IMR-90 (cell line): ENCODE measurements around the gene TLCD1. TPM values are rescaled to one million over a fixed set of nuclear protein-coding genes. Genes with fewer than 3 reads are reported as not detected.
A peak's percentile ranks its signal among the peaks of the same experiment; 100 is the strongest.

ENCODE experiments used
- ATAC-seq: fragments of 200-7000 bp; cut with Tn5 transposase; 2 replicates; pipeline ENCODE4 v1.9.1; 2020; ENCODE audit warnings: low read depth, mild to moderate bottlenecking, moderate library complexity
- BruUV-seq: library from RNA; stranded (reverse); fragments of 400-500 nt; replicated peaks from 2 replicates; lab custom pipeline; 2021; lab: Mats Ljungman, UMichigan
- CTCF ChIA-PET: fragments of 300-600 bp; formaldehyde crosslinking; extraction: SDS; loops from one replicate; lab custom pipeline; 2021; ENCODE audit warnings: antibody characterized with exemption; lab: Yijun Ruan, JAX
- POLR2A ChIA-PET: fragments of 300-600 bp; sonication (Branson Sonifier 250); formaldehyde crosslinking; loops from one replicate; lab custom pipeline; 2022; ENCODE audit warnings: antibody characterized with exemption; ENCODE audit not compliant: unreplicated experiment; lab: Charles Lee
- DNase-seq: peaks from one replicate; pipeline ENCODE4 v3.0.0; 2013
- H2AFZ ChIP-seq: replicated peaks from 2 replicates; pipeline ENCODE3; 2013; ENCODE audit warnings: low read length, mild to moderate bottlenecking; ENCODE audit not compliant: poor library complexity
- H2AK5ac ChIP-seq: 2 replicates; pipeline ENCODE4 v1.6.1; 2013; ENCODE audit warnings: low read depth, low read length, inconsistent platforms
- H2AK9ac ChIP-seq: replicated peaks from 2 replicates; pipeline ENCODE3; 2013; ENCODE audit warnings: mild to moderate bottlenecking, low read depth, low read length, moderate library complexity; ENCODE audit not compliant: poor library complexity
- H2BK120ac ChIP-seq: 2 replicates; pipeline ENCODE4 v1.6.1; 2013; ENCODE audit warnings: low read depth, low read length, inconsistent platforms
- H2BK15ac ChIP-seq: 3 replicates; pipeline ENCODE4 v1.6.1; 2013; ENCODE audit warnings: low read depth, low read length, inconsistent platforms
- H2BK20ac ChIP-seq: 2 replicates; pipeline ENCODE4 v1.6.1; 2013; ENCODE audit warnings: low read depth, mild to moderate bottlenecking, inconsistent platforms, low read length, moderate library complexity
- H2BK5ac ChIP-seq: 2 replicates; pipeline ENCODE4 v1.6.1; 2013; ENCODE audit warnings: mild to moderate bottlenecking, low read depth, low read length, inconsistent platforms; ENCODE audit not compliant: poor library complexity, severe bottlenecking
- H3K14ac ChIP-seq: replicated peaks from 2 replicates; pipeline ENCODE4 v1.6.1; 2013; ENCODE audit warnings: low read depth, low read length, inconsistent platforms
- H3K18ac ChIP-seq: 2 replicates; pipeline ENCODE4 v1.6.1; 2013; ENCODE audit warnings: low read depth, low read length, control low read depth
- H3K23ac ChIP-seq: 2 replicates; pipeline ENCODE4 v1.6.1; 2013; ENCODE audit warnings: low read depth, low read length, inconsistent platforms
- H3K27ac ChIP-seq: 2 replicates; pipeline ENCODE4 v1.5.1; 2013; ENCODE audit warnings: mild to moderate bottlenecking, control low read depth, low read length; ENCODE audit not compliant: insufficient read depth
- H3K27me3 ChIP-seq: 2 replicates; pipeline ENCODE4 v1.6.1; 2013; ENCODE audit warnings: low read length; ENCODE audit not compliant: control insufficient read depth, insufficient read depth
- H3K36me3 ChIP-seq: 2 replicates; pipeline ENCODE4 v1.6.1; 2013; ENCODE audit warnings: low read length, mixed read lengths; ENCODE audit not compliant: control insufficient read depth, insufficient read depth
- H3K4ac ChIP-seq: 2 replicates; pipeline ENCODE4 v1.6.1; 2013; ENCODE audit warnings: low read depth, low read length, inconsistent platforms
- H3K4me1 ChIP-seq: 2 replicates; pipeline ENCODE4 v1.6.1; 2013; ENCODE audit warnings: low read length, mixed read lengths; ENCODE audit not compliant: control insufficient read depth, insufficient read depth
- H3K4me2 ChIP-seq: 2 replicates; pipeline ENCODE4 v1.6.1; 2013; ENCODE audit warnings: low read depth, mild to moderate bottlenecking, control low read depth, low read length, moderate library complexity
- H3K4me3 ChIP-seq: 2 replicates; pipeline ENCODE4 v1.5.1; 2013; ENCODE audit warnings: low read depth, mild to moderate bottlenecking, control low read depth, low read length, moderate library complexity; ENCODE audit not compliant: insufficient read depth
- H3K56ac ChIP-seq: 2 replicates; pipeline ENCODE4 v1.6.1; 2013; ENCODE audit warnings: low read length, inconsistent platforms; ENCODE audit not compliant: insufficient read depth; ENCODE audit errors: extremely low read depth
- H3K79me1 ChIP-seq, 2 experiments: 2 replicates each; pipeline ENCODE4 v1.6.1; 2013; ENCODE audit warnings: low read length in 2 of 2, inconsistent platforms in 1 of 2, low read depth in 1 of 2
- H3K9ac ChIP-seq: 2 replicates; pipeline ENCODE4 v1.6.1; 2013; ENCODE audit warnings: low read depth, low read length, control low read depth
- H3K9me1 ChIP-seq: 2 replicates; pipeline ENCODE4 v1.6.1; 2013; ENCODE audit warnings: low read length, inconsistent platforms; ENCODE audit not compliant: insufficient read depth
- H3K9me3 ChIP-seq: 2 replicates; pipeline ENCODE4 v1.6.1; 2013; ENCODE audit warnings: low read length; ENCODE audit not compliant: control insufficient read depth, insufficient read depth
- H4K20me1 ChIP-seq: 2 replicates; pipeline ENCODE4 v1.6.1; 2013; ENCODE audit warnings: low read length, inconsistent platforms; ENCODE audit not compliant: insufficient read depth
- H4K5ac ChIP-seq: 2 replicates; pipeline ENCODE4 v1.6.1; 2013; ENCODE audit warnings: mild to moderate bottlenecking, low read depth, low read length, control low read depth
- H4K8ac ChIP-seq, 2 experiments: 2 replicates each; pipeline ENCODE4 v1.6.1; 2013; ENCODE audit warnings: low read depth in 2 of 2, low read length in 2 of 2, control low read depth in 1 of 2, inconsistent platforms in 1 of 2
- H4K91ac ChIP-seq: 2 replicates; pipeline ENCODE4 v1.6.1; 2013; ENCODE audit warnings: low read depth, low read length, inconsistent platforms; ENCODE audit not compliant: insufficient read depth
- CEBPB ChIP-seq: IDR thresholded peaks from 2 replicates; pipeline ENCODE4 v1.6.1; 2012; ENCODE audit warnings: low read depth, low read length, improper control_type of control experiment
- CHD1 ChIP-seq: IDR thresholded peaks from 2 replicates; pipeline ENCODE4 v1.6.1; 2012; ENCODE audit warnings: low read depth, low read length, improper control_type of control experiment
- FOS ChIP-seq: fragments of 150-350 bp; IDR thresholded peaks from 2 replicates; pipeline ENCODE4 v1.6.1; 2016; ENCODE audit warnings: low read depth, low read length
- MAFK ChIP-seq: IDR thresholded peaks from 2 replicates; pipeline ENCODE4 v1.6.1; 2012; ENCODE audit warnings: low read depth, low read length, improper control_type of control experiment
- MAZ ChIP-seq: IDR thresholded peaks from 2 replicates; pipeline ENCODE4 v1.6.1; 2012; ENCODE audit warnings: low read depth, mild to moderate bottlenecking, low read length, improper control_type of control experiment, moderate library complexity, borderline replicate concordance
- MXI1 ChIP-seq: IDR thresholded peaks from 2 replicates; pipeline ENCODE4 v1.6.1; 2012; ENCODE audit warnings: low read depth, mild to moderate bottlenecking, low read length, moderate library complexity, borderline replicate concordance
- NFE2L2 ChIP-seq: fragments of 150-350 bp; IDR thresholded peaks from 2 replicates; pipeline ENCODE4 v1.6.1; 2016; ENCODE audit warnings: low read depth, mild to moderate bottlenecking, low read length
- RAD21 ChIP-seq: IDR thresholded peaks from 2 replicates; pipeline ENCODE4 v1.6.1; 2012; ENCODE audit warnings: low read length, improper control_type of control experiment
- RFX5 ChIP-seq: IDR thresholded peaks from 2 replicates; pipeline ENCODE4 v1.8.0; 2012; ENCODE audit warnings: low read depth, mild to moderate bottlenecking, low read length, moderate library complexity
- SMC3 ChIP-seq: fragments of 150-350 bp; IDR thresholded peaks from 2 replicates; pipeline ENCODE4 v1.6.1; 2016; ENCODE audit warnings: low read depth, mild to moderate bottlenecking, antibody characterized with exemption, low read length, moderate library complexity
- WGBS, 2 experiments: methylation state at CpG; one replicate each; pipeline versions ENCODE4 v1.1.5 to v1.1.7; 2013; ENCODE audit warnings: missing lambda C conversion rate in 2 of 2; ENCODE audit not compliant: insufficient read length in 1 of 2; ENCODE audit errors: extremely low coverage in 2 of 2; 5-methylcytosine and 5-hydroxymethylcytosine counted together
- dilution Hi-C: fragments of 300-500 bp; cut with HindIII; formaldehyde crosslinking; loops from one replicate; pipeline ENCODE4 v1.14.3; 2018; ENCODE audit warnings: low sequenced_read_pairs; ENCODE audit not compliant: unreplicated experiment
- in situ Hi-C: fragments of 300-500 bp; cut with MboI; formaldehyde crosslinking; loops from 3 replicates; pipeline ENCODE4 v1.14.3; 2019; ENCODE audit warnings: low sequenced_read_pairs, inconsistent platforms, mixed read lengths
- intact Hi-C: fragments of 100-400 bp; cut with micrococcal nuclease; formaldehyde crosslinking; loops from 2 replicates; pipeline ENCODE4 v1.10.0; 2022
- polyA plus RNA-seq, 3 experiments: library from polyadenylated mRNA; depleted of rRNA; stranded (reverse); fragments of >200 nt; gene quantifications; 2 replicates each; pipeline ENCODE4 v1.2.3, GENCODE V29; 2012; ENCODE audit warnings: low replicate concordance in 1 of 3
- total RNA-seq: library from RNA; depleted of rRNA; stranded (reverse); fragments of >200 nt; gene quantifications from 2 replicates; pipeline ENCODE4 v1.2.3, GENCODE V29; 2012
- TF ChIP-seq, protein P1 (sequence below): fragments of 150-350 bp; IDR thresholded peaks from 2 replicates; pipeline ENCODE4 v1.6.1; 2016; ENCODE audit warnings: low read depth, mild to moderate bottlenecking, low read length, moderate library complexity, borderline replicate concordance

Gene TLCD1
- total and polyA plus RNA-seq, 2 of the 4 experiments (the other 2 are of a cell fraction), result 3.6 to 9.3 TPM

DNA sequence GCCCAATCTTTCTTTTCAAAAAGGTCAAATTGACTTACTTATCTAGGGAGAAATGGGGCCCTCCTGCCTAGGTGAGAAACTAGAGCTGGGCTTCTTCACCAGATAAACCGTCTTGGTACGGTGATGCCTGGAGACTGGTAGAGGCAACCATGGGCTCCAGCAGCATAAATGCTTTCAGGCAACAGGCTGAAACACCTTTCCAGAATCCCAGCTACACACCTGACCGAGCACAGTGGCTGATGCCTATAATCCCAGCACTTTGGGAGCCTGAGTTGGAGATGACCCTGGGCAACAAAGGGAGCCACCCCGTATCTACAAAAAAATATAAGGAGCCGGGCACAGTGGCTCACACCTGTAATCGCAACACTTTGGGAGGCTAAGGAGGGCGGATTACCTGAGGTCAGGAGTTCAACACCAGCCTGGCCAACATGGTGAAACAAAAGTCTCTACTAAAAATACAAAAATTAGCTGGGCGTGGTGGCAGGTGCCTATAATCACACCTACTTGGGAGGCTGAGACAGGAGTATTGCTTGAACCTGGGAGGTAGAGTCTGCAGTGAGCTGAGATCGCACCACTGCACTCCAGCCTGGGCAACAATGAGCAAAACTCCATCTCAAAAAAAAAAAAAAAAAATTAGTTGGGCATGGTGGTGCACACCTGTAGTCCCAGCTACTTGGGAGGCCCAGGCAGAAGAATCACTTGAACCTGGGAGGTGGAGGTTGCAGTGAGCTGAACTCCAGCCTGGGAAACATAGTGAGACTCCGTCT is 25.8 kb upstream of the TLCD1 start (continued):
- no peak for TF ChIP-seq NFE2L2

DNA sequence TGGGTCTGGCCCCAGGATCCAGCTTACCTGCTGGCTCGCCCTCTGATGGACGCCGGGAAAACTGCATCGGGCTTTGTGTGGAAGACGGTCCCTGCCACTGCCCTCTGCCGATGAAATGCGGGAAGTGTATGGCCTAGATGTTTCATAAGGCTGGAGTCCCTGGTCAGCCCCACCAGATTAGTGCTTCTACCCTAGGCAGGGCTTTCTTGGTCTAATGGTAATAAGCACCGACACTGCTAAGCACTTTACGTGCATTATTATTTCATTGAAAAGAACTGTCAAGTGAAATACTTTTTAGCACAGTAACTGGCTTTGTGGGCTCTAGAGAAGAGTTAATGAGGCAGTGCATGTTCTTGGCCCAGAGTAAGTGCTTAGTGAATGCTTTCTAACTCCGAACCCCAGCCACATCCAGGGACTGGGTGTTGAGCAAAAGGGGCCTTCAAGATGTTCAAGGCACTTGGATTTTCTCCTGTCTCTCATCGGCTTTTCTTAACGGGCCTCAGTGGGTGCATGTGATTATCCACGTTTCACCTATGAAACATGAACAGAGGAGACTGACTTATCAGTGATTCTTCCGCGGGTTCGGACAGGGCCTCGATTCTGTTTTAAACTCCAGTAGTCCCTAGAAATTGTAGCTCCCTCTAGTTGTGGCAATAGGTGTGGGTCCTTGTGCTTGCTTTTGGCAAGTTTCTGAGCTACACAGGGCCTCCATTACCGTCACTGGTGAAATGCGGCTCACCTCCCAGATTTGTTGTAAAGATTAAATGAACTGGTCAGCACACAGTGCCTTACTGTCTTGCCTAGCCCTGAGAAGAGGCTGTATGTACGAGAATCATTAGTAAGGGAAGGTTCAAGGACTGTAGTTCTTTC is 24.4 kb upstream of the TLCD1 start:
- ATAC-seq (peak; percentile 84), DNase-seq (peak; percentile 90)
- no peak overlapping the region for H3K23ac ChIP-seq
- H3K4me1 ChIP-seq, result peaks cover 13% of the 10 kb centered on the region
- no peak overlapping the region for H2BK15ac ChIP-seq
- no peak overlapping the region for H3K18ac ChIP-seq
- no peak overlapping the region for H2BK120ac ChIP-seq
- 92% methylated on average over 2 of the region's 20 CpGs; no CpG with 5 or more reads in 1 of the 2 experiments for WGBS, 2 experiments
- H4K20me1 ChIP-seq, result peaks cover 77% of the 10 kb centered on the region
- no peak overlapping the region for H3K4me3 ChIP-seq
- no peak overlapping the region; the same call in 1 of the 2 replicates for H4K5ac ChIP-seq
- no peak overlapping the region for H3K56ac ChIP-seq
- H3K36me3 ChIP-seq, result peaks cover 55% of the 10 kb centered on the region
- no peak overlapping the region for H2BK5ac ChIP-seq
- H2AK5ac ChIP-seq, result no peak overlapping the region
- 0 out of 4 replicates have a peak overlapping the region, but pooled peaks of 1 of the 2 experiments have one; percentile 2 for H4K8ac ChIP-seq
- no peak overlapping the region for H3K27ac ChIP-seq
- no peak overlapping the region for H4K91ac ChIP-seq
- H2AFZ ChIP-seq, result no peak overlapping the region
- no peak overlapping the region for H3K9ac ChIP-seq
- no peak overlapping the region for H2BK20ac ChIP-seq
- CTCF ChIA-PET, result interaction anchor here (0.6 to 5.4 kb wide), 7 partner anchors 13 to 818 kb away, joined by 3 to 60 read pairs (median 3); partner anchors contain the start of genes NEK8 and TLCD1
- in situ Hi-C loops, result no loop called here
- intact Hi-C loops, result loop anchor here (1.0 kb wide), 1 partner anchor 24 kb away; the partner anchor contains the start of gene TLCD1
- no peak overlapping the region for H3K4ac ChIP-seq
- POLR2A ChIA-PET, result no interaction called here
- no peak overlapping the region for H3K4me2 ChIP-seq
- BruUV-seq, result TSS peak; percentile 37
- H3K9me3 ChIP-seq, result no peaks in the 10 kb centered on the region
- H3K79me1 ChIP-seq, result peaks cover 20 to 79% of the 10 kb centered on the region in 2 experiments
- no peak overlapping the region for H3K14ac ChIP-seq
- peaks cover 8% of the 10 kb centered on the region; the same call in 1 of the 2 replicates for H3K9me1 ChIP-seq
- dilution Hi-C loops, result no loop called here
- H3K27me3 ChIP-seq, result no peaks in the 10 kb centered on the region
- no peak overlapping the region for H2AK9ac ChIP-seq
- TF ChIP-seq, protein P1, sequence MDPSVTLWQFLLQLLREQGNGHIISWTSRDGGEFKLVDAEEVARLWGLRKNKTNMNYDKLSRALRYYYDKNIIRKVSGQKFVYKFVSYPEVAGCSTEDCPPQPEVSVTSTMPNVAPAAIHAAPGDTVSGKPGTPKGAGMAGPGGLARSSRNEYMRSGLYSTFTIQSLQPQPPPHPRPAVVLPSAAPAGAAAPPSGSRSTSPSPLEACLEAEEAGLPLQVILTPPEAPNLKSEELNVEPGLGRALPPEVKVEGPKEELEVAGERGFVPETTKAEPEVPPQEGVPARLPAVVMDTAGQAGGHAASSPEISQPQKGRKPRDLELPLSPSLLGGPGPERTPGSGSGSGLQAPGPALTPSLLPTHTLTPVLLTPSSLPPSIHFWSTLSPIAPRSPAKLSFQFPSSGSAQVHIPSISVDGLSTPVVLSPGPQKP, result no peak
- TF ChIP-seq RAD21, result peak; percentile 85
- no peak for TF ChIP-seq RFX5
- TF ChIP-seq FOS, result no peak
- TF ChIP-seq MAFK, result no peak
- TF ChIP-seq CHD1, result no peak
- peak; percentile 48; the same call in 1 of the 2 replicates for TF ChIP-seq MAZ
- TF ChIP-seq MXI1, result no peak
- TF ChIP-seq CEBPB, result no peak
- TF ChIP-seq SMC3, result peak; percentile 95
